ENCODE measurements around the gene HS2ST1.

DNA sequence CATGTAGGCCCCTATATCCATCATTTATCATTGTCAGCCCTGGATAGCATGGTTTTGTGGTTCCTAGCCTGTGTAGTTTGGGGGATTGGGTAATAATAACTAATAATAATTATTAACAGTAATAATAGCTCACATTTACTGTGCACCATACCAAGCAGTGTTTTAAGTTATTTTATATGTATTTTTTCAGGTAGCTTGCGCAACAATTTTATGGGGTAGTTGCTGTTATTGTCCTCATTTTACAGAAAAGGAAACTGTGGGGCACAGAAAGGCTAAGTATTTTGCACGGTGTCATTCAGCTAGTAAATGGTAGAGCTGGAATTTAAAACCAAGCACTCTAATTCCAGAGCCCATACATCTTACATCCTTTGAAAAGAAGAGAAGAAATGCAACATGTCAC lies 179.8 kb downstream of the HS2ST1 start:
- TF ChIP-seq, protein P1, sequence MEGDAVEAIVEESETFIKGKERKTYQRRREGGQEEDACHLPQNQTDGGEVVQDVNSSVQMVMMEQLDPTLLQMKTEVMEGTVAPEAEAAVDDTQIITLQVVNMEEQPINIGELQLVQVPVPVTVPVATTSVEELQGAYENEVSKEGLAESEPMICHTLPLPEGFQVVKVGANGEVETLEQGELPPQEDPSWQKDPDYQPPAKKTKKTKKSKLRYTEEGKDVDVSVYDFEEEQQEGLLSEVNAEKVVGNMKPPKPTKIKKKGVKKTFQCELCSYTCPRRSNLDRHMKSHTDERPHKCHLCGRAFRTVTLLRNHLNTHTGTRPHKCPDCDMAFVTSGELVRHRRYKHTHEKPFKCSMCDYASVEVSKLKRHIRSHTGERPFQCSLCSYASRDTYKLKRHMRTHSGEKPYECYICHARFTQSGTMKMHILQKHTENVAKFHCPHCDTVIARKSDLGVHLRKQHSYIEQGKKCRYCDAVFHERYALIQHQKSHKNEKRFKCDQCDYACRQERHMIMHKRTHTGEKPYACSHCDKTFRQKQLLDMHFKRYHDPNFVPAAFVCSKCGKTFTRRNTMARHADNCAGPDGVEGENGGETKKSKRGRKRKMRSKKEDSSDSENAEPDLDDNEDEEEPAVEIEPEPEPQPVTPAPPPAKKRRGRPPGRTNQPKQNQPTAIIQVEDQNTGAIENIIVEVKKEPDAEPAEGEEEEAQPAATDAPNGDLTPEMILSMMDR (IDR thresholded peaks at IDR 0.05): no peak
- no peak for TF ChIP-seq EP300 (IDR thresholded peaks at IDR 0.05)

All from upper lobe of left lung (tissue), 4 donors.